ENCODE results near the gene CHRNA7. TPM values are rescaled to one million over a fixed set of nuclear protein-coding genes. Genes with fewer than 3 reads are reported as not detected.

The CHRNA7 gene
- total RNA-seq, result 1 to 10 TPM in 1 of 2 donors, under 1 TPM in 1; 0.67 to 2.1 TPM

GRCh38 chr15:32029862-32030781 lies at the start of gene CHRNA7:
CHRNA7 (plus strand) TSS chr15:32030515; CDS start chr15:32030595, 80 bp downstream.

Small RNA genes within 50 kb of the gene (small RNA-seq; reads per million reads assigned to genes)
- gene RF00019, result 0 reads per million in 2 donors

Other genes with a start within 250 kb of the CHRNA7 start
- gene OTUD7A, start 159.8 kb upstream of the CHRNA7 start, total RNA-seq, result 1 to 10 TPM in 1 of 2 donors, under 1 TPM in 1; 0.67 to 1.4 TPM

All from melanocyte of skin (primary cell).